OCI-LY7 (cell line): ENCODE results near the gene RXRB.

ENCODE experiments used
- EZH2phosphoT487 ChIP-seq: fragments of 200-600 bp; sonication (generic); IDR thresholded peaks from 2 replicates; pipeline ENCODE4 v1.6.1; 2018; ENCODE audit warnings: low read depth, borderline replicate concordance, mild to moderate bottlenecking, mixed run types, antibody characterized with exemption, low read length, moderate library complexity, mixed read lengths
- TF ChIP-seq, protein P1 (sequence below): fragments of 200-600 bp; sonication (generic); conservative IDR thresholded peaks from 2 replicates; pipeline ENCODE4 v1.5.1; 2014; ENCODE audit warnings: mild to moderate bottlenecking, antibody characterized with exemption, low read length, moderate library complexity, mixed read lengths

DNA sequence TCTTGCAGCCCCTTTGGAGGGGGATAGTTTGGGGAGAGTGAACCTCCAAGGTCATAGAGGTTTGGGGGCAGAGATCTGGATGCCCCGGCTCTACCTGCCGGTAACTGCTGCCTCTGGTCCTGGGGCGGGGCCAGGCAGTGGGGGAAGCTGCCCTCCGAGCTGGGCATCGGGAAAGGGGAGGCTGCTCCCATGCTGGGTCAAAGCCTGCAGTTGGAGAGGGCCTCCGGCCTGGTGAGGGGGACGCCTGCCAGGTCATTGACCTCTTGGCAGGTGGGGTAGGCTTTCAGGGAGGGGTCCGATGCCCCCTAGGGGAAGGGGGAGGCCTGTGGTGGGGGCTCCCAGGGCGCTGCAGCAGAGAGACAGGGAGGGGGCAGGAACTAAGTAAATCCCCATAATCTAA, 15.3 kb downstream of the RXRB start:
- TF ChIP-seq, protein P1, sequence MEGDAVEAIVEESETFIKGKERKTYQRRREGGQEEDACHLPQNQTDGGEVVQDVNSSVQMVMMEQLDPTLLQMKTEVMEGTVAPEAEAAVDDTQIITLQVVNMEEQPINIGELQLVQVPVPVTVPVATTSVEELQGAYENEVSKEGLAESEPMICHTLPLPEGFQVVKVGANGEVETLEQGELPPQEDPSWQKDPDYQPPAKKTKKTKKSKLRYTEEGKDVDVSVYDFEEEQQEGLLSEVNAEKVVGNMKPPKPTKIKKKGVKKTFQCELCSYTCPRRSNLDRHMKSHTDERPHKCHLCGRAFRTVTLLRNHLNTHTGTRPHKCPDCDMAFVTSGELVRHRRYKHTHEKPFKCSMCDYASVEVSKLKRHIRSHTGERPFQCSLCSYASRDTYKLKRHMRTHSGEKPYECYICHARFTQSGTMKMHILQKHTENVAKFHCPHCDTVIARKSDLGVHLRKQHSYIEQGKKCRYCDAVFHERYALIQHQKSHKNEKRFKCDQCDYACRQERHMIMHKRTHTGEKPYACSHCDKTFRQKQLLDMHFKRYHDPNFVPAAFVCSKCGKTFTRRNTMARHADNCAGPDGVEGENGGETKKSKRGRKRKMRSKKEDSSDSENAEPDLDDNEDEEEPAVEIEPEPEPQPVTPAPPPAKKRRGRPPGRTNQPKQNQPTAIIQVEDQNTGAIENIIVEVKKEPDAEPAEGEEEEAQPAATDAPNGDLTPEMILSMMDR = no peak
- no peak for TF ChIP-seq EZH2phosphoT487
